IMR-90 (cell line): Measurements from ENCODE around the gene GSK3B. TPM values are rescaled to one million over a fixed set of nuclear protein-coding genes. Genes with fewer than 3 reads are reported as not detected.

ENCODE experiments used
- ATAC-seq: fragments of 200-7000 bp; cut with Tn5 transposase; 2 replicates; pipeline ENCODE4 v1.9.1; 2020; ENCODE audit warnings: low read depth, mild to moderate bottlenecking, moderate library complexity
- BruUV-seq: library from RNA; stranded (reverse); fragments of 400-500 nt; replicated peaks from 2 replicates; lab custom pipeline; 2021; lab: Mats Ljungman, UMichigan
- CTCF ChIA-PET: fragments of 300-600 bp; formaldehyde crosslinking; extraction: SDS; loops from one replicate; lab custom pipeline; 2021; ENCODE audit warnings: antibody characterized with exemption; lab: Yijun Ruan, JAX
- POLR2A ChIA-PET: fragments of 300-600 bp; sonication (Branson Sonifier 250); formaldehyde crosslinking; loops from one replicate; lab custom pipeline; 2022; ENCODE audit warnings: antibody characterized with exemption; ENCODE audit not compliant: unreplicated experiment; lab: Charles Lee
- DNase-seq: peaks from one replicate; pipeline ENCODE4 v3.0.0; 2013
- H2AFZ ChIP-seq: replicated peaks from 2 replicates; pipeline ENCODE3; 2013; ENCODE audit warnings: low read length, mild to moderate bottlenecking; ENCODE audit not compliant: poor library complexity
- H2AK5ac ChIP-seq: 2 replicates; pipeline ENCODE4 v1.6.1; 2013; ENCODE audit warnings: low read depth, low read length, inconsistent platforms
- H2AK9ac ChIP-seq: replicated peaks from 2 replicates; pipeline ENCODE3; 2013; ENCODE audit warnings: mild to moderate bottlenecking, low read depth, low read length, moderate library complexity; ENCODE audit not compliant: poor library complexity
- H2BK120ac ChIP-seq: 2 replicates; pipeline ENCODE4 v1.6.1; 2013; ENCODE audit warnings: low read depth, low read length, inconsistent platforms
- H2BK15ac ChIP-seq: 3 replicates; pipeline ENCODE4 v1.6.1; 2013; ENCODE audit warnings: low read depth, low read length, inconsistent platforms
- H2BK20ac ChIP-seq: 2 replicates; pipeline ENCODE4 v1.6.1; 2013; ENCODE audit warnings: low read depth, mild to moderate bottlenecking, inconsistent platforms, low read length, moderate library complexity
- H2BK5ac ChIP-seq: 2 replicates; pipeline ENCODE4 v1.6.1; 2013; ENCODE audit warnings: mild to moderate bottlenecking, low read depth, low read length, inconsistent platforms; ENCODE audit not compliant: poor library complexity, severe bottlenecking
- H3K14ac ChIP-seq: replicated peaks from 2 replicates; pipeline ENCODE4 v1.6.1; 2013; ENCODE audit warnings: low read depth, low read length, inconsistent platforms
- H3K18ac ChIP-seq: 2 replicates; pipeline ENCODE4 v1.6.1; 2013; ENCODE audit warnings: low read depth, low read length, control low read depth
- H3K23ac ChIP-seq: 2 replicates; pipeline ENCODE4 v1.6.1; 2013; ENCODE audit warnings: low read depth, low read length, inconsistent platforms
- H3K27ac ChIP-seq: 2 replicates; pipeline ENCODE4 v1.5.1; 2013; ENCODE audit warnings: mild to moderate bottlenecking, control low read depth, low read length; ENCODE audit not compliant: insufficient read depth
- H3K27me3 ChIP-seq: 2 replicates; pipeline ENCODE4 v1.6.1; 2013; ENCODE audit warnings: low read length; ENCODE audit not compliant: control insufficient read depth, insufficient read depth
- H3K36me3 ChIP-seq: 2 replicates; pipeline ENCODE4 v1.6.1; 2013; ENCODE audit warnings: low read length, mixed read lengths; ENCODE audit not compliant: control insufficient read depth, insufficient read depth
- H3K4ac ChIP-seq: 2 replicates; pipeline ENCODE4 v1.6.1; 2013; ENCODE audit warnings: low read depth, low read length, inconsistent platforms
- H3K4me1 ChIP-seq: 2 replicates; pipeline ENCODE4 v1.6.1; 2013; ENCODE audit warnings: low read length, mixed read lengths; ENCODE audit not compliant: control insufficient read depth, insufficient read depth
- H3K4me2 ChIP-seq: 2 replicates; pipeline ENCODE4 v1.6.1; 2013; ENCODE audit warnings: low read depth, mild to moderate bottlenecking, control low read depth, low read length, moderate library complexity
- H3K4me3 ChIP-seq: 2 replicates; pipeline ENCODE4 v1.5.1; 2013; ENCODE audit warnings: low read depth, mild to moderate bottlenecking, control low read depth, low read length, moderate library complexity; ENCODE audit not compliant: insufficient read depth
- H3K56ac ChIP-seq: 2 replicates; pipeline ENCODE4 v1.6.1; 2013; ENCODE audit warnings: low read length, inconsistent platforms; ENCODE audit not compliant: insufficient read depth; ENCODE audit errors: extremely low read depth
- H3K79me1 ChIP-seq, 2 experiments: 2 replicates each; pipeline ENCODE4 v1.6.1; 2013; ENCODE audit warnings: low read length in 2 of 2, inconsistent platforms in 1 of 2, low read depth in 1 of 2
- H3K9ac ChIP-seq: 2 replicates; pipeline ENCODE4 v1.6.1; 2013; ENCODE audit warnings: low read depth, low read length, control low read depth
- H3K9me1 ChIP-seq: 2 replicates; pipeline ENCODE4 v1.6.1; 2013; ENCODE audit warnings: low read length, inconsistent platforms; ENCODE audit not compliant: insufficient read depth
- H3K9me3 ChIP-seq: 2 replicates; pipeline ENCODE4 v1.6.1; 2013; ENCODE audit warnings: low read length; ENCODE audit not compliant: control insufficient read depth, insufficient read depth
- H4K20me1 ChIP-seq: 2 replicates; pipeline ENCODE4 v1.6.1; 2013; ENCODE audit warnings: low read length, inconsistent platforms; ENCODE audit not compliant: insufficient read depth
- H4K5ac ChIP-seq: 2 replicates; pipeline ENCODE4 v1.6.1; 2013; ENCODE audit warnings: mild to moderate bottlenecking, low read depth, low read length, control low read depth
- H4K8ac ChIP-seq, 2 experiments: 2 replicates each; pipeline ENCODE4 v1.6.1; 2013; ENCODE audit warnings: low read depth in 2 of 2, low read length in 2 of 2, control low read depth in 1 of 2, inconsistent platforms in 1 of 2
- H4K91ac ChIP-seq: 2 replicates; pipeline ENCODE4 v1.6.1; 2013; ENCODE audit warnings: low read depth, low read length, inconsistent platforms; ENCODE audit not compliant: insufficient read depth
- BHLHE40 ChIP-seq: fragments of 150-350 bp; IDR thresholded peaks from 2 replicates; pipeline ENCODE4 v1.6.1; 2016; ENCODE audit warnings: mild to moderate bottlenecking, low read depth, low read length
- CEBPB ChIP-seq: IDR thresholded peaks from 2 replicates; pipeline ENCODE4 v1.6.1; 2012; ENCODE audit warnings: low read depth, low read length, improper control_type of control experiment
- ELK1 ChIP-seq: fragments of 150-350 bp; IDR thresholded peaks from 2 replicates; pipeline ENCODE4 v1.6.1; 2016; ENCODE audit warnings: low read depth, mild to moderate bottlenecking, low read length, moderate library complexity, borderline replicate concordance
- FOS ChIP-seq: fragments of 150-350 bp; IDR thresholded peaks from 2 replicates; pipeline ENCODE4 v1.6.1; 2016; ENCODE audit warnings: low read depth, low read length
- MAFK ChIP-seq: IDR thresholded peaks from 2 replicates; pipeline ENCODE4 v1.6.1; 2012; ENCODE audit warnings: low read depth, low read length, improper control_type of control experiment
- NFE2L2 ChIP-seq: fragments of 150-350 bp; IDR thresholded peaks from 2 replicates; pipeline ENCODE4 v1.6.1; 2016; ENCODE audit warnings: low read depth, mild to moderate bottlenecking, low read length
- POLR2A ChIP-seq: IDR thresholded peaks from 2 replicates; pipeline ENCODE4 v1.6.1; 2012; ENCODE audit warnings: mild to moderate bottlenecking, low read depth, low read length
- RAD21 ChIP-seq: IDR thresholded peaks from 2 replicates; pipeline ENCODE4 v1.6.1; 2012; ENCODE audit warnings: low read length, improper control_type of control experiment
- WGBS, 2 experiments: methylation state at CpG; one replicate each; pipeline versions ENCODE4 v1.1.5 to v1.1.7; 2013; ENCODE audit warnings: missing lambda C conversion rate in 2 of 2; ENCODE audit not compliant: insufficient read length in 1 of 2; ENCODE audit errors: extremely low coverage in 2 of 2; 5-methylcytosine and 5-hydroxymethylcytosine counted together
- dilution Hi-C: fragments of 300-500 bp; cut with HindIII; formaldehyde crosslinking; loops from one replicate; pipeline ENCODE4 v1.14.3; 2018; ENCODE audit warnings: low sequenced_read_pairs; ENCODE audit not compliant: unreplicated experiment
- in situ Hi-C: fragments of 300-500 bp; cut with MboI; formaldehyde crosslinking; loops from 3 replicates; pipeline ENCODE4 v1.14.3; 2019; ENCODE audit warnings: low sequenced_read_pairs, inconsistent platforms, mixed read lengths
- intact Hi-C: fragments of 100-400 bp; cut with micrococcal nuclease; formaldehyde crosslinking; loops from 2 replicates; pipeline ENCODE4 v1.10.0; 2022
- polyA plus RNA-seq, 3 experiments: library from polyadenylated mRNA; depleted of rRNA; stranded (reverse); fragments of >200 nt; gene quantifications; 2 replicates each; pipeline ENCODE4 v1.2.3, GENCODE V29; 2012; ENCODE audit warnings: low replicate concordance in 1 of 3
- total RNA-seq: library from RNA; depleted of rRNA; stranded (reverse); fragments of >200 nt; gene quantifications from 2 replicates; pipeline ENCODE4 v1.2.3, GENCODE V29; 2012

GSK3B gene
- total and polyA plus RNA-seq, 2 of the 4 experiments (the other 2 are of a cell fraction) = 19.2 to 33.2 TPM

GRCh38 chr3:119829420-119829819, 264.8 kb downstream of the GSK3B start:
- H3K27me3 ChIP-seq = no peaks in the 10 kb centered on the region
- ATAC-seq = no peak
- intact Hi-C loops = no loop called here
- no peak overlapping the region for H2AFZ ChIP-seq
- no peak overlapping the region for H4K8ac ChIP-seq
- in situ Hi-C loops = no loop called here
- H2AK5ac ChIP-seq = no peak overlapping the region
- H3K36me3 ChIP-seq = peaks cover 7% of the 10 kb centered on the region; the same call in 1 of the 2 replicates
- H2BK15ac ChIP-seq = no peak overlapping the region
- DNase-seq = no peak
- no peak overlapping the region for H3K23ac ChIP-seq
- peaks cover 11% of the 10 kb centered on the region for H3K9me1 ChIP-seq
- no peak overlapping the region for H3K9ac ChIP-seq
- peaks cover 19% of the 10 kb centered on the region; the same call in 1 of the 2 replicates for H4K20me1 ChIP-seq
- no peak overlapping the region for H3K27ac ChIP-seq
- H2BK20ac ChIP-seq = no peak overlapping the region
- CTCF ChIA-PET = no interaction called here
- no peak overlapping the region for H3K56ac ChIP-seq
- no peak overlapping the region for H3K4me3 ChIP-seq
- TF ChIP-seq ELK1 (no peak), FOS (no peak), MAFK (no peak), RAD21 (no peak), CEBPB (no peak), POLR2A (no peak), BHLHE40 (no peak), NFE2L2 (no peak)
- WGBS, 2 experiments = 50% methylated on average over 2 of the region's 2 CpGs; no CpG with 5 or more reads in 1 of the 2 experiments
- H4K91ac ChIP-seq = no peak overlapping the region
- H3K79me1 ChIP-seq = peaks cover 11 to 33% of the 10 kb centered on the region in 2 experiments
- H2BK120ac ChIP-seq = no peak overlapping the region
- POLR2A ChIA-PET = no interaction called here
- peaks cover 3% of the 10 kb centered on the region; the same call in 1 of the 2 replicates for H3K4me1 ChIP-seq
- H2BK5ac ChIP-seq = no peak overlapping the region
- H3K14ac ChIP-seq = no peak overlapping the region
- no peak overlapping the region for H3K18ac ChIP-seq
- no peaks in the 10 kb centered on the region for H3K9me3 ChIP-seq
- no peak overlapping the region for H3K4ac ChIP-seq
- H2AK9ac ChIP-seq = no peak overlapping the region
- dilution Hi-C loops = no loop called here
- H3K4me2 ChIP-seq = no peak overlapping the region
- BruUV-seq = no TSS peak
- H4K5ac ChIP-seq = no peak overlapping the region
